HG02610 (cell line): ENCODE measurements around the gene CUX1.

Experiments
- ATAC-seq: cut with Tn5 transposase; IDR thresholded peaks from one replicate; pipeline ENCODE4 v1.9.1; 2021; ENCODE audit warnings: mild to moderate bottlenecking, moderate library complexity; ENCODE audit not compliant: unreplicated experiment

CUX1 gene

DNA sequence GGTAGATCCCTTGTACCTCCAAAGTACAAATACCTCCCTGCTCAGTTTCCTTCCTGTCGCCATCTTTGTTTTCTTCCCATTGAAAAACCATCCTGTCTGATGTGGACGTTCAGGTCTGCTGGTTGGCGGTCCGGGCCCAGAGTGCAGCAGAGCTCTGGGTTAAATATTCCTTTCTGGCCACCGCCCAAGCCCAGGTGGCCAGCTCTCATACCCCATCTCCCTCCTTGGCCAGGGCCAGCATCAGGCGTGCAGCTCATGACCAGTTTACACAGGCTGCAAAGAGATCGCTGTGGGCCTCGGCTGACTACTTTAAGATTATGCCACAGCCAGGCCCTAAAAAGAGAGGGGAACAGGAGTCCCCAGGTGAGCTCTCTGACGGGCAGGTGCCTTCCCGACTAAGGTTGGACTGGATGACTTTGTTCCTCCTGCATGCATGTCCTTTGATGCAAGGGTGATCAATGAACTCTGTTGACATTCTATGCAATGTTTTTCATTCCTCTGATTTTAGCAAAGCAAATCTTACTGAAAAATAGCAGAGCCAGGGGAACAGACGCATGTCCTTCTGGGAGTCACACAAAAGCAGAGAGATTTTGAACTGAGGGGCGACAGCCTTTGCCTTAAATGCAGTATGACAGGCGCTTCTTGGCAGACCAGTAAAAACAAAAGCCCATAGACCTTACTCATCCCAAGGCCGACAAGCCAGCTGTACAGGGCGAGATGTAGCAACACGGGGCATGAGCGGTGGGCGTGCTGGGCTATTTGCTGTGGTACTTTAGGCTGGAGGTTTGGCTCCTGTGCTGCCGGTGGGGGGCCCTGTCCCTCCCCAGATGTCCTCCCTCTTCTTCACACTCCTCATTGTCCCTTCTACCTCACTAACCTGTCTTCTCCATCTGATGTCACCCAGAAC, 435.9 kb downstream of the CUX1 start:
- ATAC-seq: no peak

DNA sequence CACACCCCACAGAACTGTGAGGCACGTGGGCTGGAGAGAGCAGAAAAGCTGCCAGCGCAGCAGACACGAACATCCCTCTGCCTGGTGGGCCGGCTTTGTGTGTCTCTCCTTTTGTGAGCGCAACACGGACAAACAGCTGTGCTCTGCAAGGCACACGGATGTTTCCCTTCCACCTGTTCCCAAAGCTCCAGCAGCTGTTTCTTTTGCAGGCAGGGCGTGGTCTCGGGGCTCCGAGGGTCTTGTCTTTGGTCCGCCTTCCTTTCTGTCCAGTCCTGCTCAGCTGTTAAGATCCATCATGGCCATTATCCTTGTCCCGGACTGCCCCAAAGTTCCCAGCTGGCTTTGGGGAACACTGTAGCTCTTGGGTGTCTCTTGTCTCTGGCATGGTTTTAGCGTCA, 436.5 kb downstream of the CUX1 start:
- no peak for ATAC-seq

DNA sequence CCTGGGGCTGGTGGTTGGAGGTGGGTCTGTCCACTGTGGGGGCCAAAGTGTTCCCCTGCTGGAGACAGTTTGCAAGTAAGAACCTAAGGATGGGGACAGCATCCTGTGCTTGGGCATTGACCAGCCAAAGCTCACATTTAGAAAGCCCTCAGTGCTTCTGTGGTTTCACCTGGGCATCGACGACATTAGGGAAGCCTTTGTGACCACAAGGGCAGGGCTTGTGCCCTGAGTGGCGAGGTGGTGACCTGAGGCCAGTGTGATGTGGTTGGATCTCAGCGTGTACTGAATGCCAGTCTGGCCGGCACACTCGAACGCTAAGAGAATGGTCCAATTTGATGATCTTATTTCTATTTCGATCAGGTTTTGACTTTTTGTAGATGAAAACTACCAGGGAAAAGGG, 437.1 kb downstream of the CUX1 start:
- ATAC-seq: no peak

DNA sequence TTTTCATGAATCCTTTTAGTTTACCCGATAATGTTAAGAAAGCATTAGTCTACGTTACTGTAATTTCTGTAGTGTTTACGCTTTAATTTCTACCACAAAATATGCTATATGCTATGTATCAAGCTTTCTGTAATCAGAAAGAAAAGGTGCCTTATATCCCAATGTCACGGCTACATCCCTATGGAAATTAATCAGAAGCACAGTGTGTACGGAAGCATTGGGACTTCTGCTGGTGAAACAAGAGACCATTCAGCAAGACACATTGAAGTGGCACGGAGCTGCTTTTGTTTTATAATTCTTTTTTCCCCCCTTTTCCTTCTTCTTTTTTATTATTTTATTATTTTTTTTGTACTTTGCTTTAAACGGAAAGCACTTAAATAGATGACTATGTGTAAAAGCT, 438.1 kb downstream of the CUX1 start:
- ATAC-seq: no peak

DNA sequence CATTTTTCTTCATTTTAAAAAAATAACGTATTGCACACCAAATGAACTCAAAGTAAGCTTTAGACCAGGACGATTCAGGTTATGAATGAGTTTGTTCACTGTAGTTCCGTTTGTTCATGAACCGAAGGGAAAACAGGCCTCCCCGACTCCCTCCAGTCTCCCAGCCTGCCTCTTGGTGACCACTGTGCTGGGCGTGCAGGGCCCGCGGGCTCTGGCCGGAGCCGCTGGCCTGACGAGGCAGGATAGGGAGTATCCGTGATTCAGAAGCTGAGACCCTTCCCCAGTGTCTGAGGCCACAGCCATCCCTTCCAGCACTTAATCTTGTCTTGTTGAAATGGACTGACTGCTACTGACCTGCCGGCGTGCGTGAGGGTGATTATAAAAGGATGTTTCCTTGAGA, 438.5 kb downstream of the CUX1 start:
- ATAC-seq: no peak

DNA sequence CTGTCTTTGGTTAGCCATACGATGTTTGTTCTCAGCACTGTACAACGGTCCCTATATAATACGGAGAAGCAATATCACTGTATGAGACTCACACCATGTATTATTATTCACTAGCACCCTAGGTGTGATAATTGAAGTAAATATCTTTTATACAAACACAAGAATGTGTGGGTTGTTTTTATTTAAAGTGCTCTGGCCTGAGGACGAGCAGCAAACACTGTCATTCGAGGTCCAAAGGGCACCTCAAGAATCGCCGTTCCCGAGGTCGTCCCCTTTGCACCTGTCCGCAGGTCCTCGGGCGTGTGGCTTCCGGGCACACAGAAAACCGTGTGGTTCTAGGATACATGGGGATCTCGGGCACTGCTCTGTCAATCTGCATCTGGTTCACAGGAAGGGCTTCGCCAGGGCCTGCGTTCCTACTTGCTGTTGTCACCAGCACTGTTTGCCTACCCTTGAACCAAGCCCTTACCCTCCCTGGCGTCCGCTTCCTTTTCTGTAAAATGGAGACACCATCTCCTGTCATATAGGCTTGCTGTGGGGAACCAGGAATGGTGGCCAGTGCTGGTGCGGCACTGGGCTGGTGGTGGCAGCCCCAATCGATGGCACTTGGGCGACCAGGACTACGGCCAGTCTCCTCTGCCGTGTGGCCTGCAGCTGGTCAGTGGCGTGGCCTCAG, 440.8 kb downstream of the CUX1 start:
- no peak for ATAC-seq

DNA sequence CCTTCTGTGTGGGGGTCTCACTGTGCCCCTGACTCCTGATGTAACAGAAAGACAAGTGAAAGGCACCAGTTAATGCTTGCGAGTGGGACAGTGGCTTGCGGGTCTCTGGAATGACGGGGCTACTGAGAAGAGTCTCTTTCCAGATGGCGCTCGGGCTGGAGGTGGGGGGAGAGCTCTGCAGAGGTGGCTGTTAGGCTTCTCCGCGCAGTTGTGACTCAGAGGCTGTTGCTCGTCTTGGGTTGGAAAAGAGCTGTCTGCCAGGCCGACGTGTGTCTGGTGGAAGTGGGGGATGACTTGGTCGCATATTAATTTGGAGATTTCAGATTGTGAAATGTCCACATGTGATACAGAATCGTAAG, 441.3 kb downstream of the CUX1 start:
- ATAC-seq: no peak

DNA sequence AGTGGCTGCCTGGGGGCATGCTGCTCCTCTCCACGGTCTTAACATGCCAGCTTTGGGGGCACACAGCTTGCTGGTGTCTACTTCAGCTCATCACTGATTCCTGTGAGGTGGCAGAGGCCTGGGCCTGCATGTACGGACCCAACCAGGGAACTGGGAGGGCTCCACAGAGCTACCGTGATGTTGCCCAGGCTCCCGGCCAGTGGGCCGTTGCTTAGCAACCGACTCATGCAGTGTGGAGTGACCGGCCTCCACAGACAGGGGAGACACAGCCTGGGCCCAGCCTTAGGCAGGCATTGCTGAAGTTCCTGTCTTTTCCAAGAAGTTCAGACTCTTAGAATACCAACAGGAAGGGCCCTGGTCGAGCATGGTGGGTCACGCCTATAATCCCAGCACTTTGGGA, 443.4 kb downstream of the CUX1 start:
- ATAC-seq: no peak

DNA sequence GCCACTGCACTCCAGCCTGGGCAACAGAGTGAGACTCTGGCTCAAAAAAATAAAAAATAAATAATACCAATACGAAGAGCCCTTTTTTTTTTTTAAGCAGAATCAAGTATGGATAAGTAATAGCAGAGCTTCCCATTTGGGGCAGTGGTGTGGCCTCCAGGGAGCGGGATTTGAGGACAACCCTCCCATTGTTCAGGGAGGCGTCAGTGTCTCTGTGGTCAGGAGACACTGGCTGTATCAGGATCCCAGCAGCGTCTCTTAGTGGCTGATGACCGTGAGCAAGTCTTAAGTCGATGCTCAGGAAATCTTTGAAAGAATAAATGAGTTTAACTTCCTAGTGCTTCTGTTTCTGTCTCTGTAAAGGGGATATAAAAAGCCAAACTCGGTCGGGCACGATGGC, 444.0 kb downstream of the CUX1 start:
- ATAC-seq: no peak

DNA sequence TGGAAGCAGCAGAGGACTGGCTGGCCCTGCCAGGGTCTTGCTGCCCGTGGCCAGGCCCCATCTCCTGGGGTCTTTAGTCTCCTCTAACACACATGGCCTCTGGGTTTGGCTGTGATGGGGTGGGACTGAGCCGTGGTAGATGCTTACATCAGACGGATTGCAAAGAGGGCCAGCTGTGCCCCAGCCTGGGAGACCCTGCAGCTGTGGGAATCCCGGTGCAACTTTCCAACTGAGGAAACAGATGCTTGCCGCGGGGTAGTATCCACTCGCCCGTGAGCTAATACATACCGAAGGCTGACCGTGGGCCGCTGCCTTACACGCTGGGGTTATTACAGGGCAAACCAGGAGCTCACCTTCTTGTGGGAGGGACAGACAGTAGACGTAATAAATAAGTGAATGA, 445.1 kb downstream of the CUX1 start:
- no peak for ATAC-seq

DNA sequence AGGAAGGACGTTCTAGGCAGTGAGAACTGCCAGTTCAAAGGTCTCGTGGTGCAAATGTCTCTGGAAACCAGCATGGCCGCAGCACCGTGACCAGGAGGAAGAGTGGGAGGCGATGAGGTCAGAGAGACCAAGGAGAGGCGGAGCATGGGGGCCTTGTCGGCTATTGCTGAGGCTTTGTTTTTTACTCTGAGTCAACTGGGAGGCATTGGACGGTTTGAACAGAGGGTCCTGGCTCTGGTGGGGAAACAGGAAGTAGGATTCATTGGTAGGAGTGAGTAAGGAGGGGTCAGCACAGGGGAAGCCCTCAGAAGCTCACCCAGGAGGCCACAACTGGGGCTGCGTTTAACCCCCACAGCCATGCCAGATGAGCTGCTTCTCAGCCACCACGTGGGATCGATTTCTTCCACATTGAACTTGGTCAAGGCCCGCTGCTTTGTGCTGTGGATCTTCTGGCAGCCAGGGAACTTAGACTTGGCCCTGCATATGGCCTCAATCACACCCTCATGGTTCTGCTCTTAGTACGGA, 447.0 kb downstream of the CUX1 start:
- no peak for ATAC-seq

DNA sequence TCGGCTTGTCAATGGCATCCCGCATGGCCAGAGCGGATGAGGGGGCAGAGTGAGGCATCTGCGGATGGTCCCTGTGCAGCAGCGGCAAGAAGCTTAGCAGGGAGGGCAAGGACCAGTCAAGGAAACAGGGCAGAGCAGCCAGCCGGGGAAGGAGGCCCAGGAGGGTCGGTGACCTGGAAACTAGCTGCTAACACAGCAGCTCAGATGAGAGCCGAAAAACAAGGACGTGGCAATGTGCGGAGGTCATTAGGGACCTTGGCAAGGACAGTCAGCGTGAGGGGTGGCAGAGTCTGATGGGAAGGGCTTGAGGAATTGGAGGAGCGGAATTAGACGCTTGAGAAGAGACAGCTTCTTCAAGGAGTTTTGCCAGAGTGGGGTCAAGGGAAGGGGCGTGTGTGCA, 449.1 kb downstream of the CUX1 start:
- ATAC-seq: no peak

DNA sequence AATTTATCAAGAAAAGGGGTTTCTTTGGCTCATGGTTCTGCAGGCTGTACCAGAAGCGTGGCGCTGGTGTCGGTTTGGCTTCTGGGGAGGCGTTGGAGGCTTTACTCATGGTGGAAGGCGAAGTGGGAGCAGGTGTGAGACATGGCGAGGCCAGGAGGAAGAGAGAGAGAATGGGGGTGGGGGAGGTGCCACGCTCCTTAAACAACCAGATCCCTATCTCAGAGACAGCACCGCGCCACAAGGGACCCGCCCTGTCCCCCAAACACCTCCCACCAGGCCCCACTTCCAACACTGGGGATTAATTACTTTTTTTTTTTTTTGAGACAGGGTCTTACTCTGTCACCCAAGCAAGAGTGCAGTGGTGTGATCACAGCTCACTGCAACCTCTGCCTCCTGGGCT, 451.2 kb downstream of the CUX1 start:
- no peak for ATAC-seq

DNA sequence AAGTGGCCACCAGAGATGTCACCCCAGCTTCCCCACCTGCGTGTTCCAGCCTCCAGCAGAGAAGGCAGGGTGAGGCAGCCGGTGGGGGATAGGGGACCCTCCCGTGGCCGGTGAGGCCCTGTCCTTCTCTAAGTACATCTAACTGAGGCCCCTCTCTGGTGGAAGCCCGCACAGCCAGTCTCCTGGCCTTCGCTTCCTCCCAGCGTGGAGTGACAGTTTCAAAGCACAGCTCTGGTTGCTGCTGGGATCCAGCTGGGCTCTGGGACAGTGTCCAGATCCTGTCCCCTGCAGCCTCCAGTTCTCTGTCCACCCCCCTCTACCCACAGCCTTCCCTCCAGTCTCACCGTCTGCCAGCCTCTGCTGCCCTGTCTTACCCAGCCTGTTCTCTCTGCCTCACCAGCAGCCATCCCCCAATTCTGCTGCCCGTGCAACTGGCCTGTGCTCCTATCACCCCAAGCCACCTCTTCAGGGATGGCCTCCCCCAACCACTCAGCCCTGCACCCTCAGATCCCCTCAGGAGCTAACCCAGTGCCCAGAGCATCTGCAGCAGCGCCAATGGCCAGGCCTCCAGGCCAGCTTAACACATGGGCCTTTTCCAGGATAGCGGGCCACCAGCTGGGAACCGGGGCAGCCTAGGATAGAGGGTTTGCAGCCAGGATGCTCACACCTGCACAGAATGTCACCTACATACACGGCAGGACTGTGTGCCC, 452.9 kb downstream of the CUX1 start:
- ATAC-seq: no peak

DNA sequence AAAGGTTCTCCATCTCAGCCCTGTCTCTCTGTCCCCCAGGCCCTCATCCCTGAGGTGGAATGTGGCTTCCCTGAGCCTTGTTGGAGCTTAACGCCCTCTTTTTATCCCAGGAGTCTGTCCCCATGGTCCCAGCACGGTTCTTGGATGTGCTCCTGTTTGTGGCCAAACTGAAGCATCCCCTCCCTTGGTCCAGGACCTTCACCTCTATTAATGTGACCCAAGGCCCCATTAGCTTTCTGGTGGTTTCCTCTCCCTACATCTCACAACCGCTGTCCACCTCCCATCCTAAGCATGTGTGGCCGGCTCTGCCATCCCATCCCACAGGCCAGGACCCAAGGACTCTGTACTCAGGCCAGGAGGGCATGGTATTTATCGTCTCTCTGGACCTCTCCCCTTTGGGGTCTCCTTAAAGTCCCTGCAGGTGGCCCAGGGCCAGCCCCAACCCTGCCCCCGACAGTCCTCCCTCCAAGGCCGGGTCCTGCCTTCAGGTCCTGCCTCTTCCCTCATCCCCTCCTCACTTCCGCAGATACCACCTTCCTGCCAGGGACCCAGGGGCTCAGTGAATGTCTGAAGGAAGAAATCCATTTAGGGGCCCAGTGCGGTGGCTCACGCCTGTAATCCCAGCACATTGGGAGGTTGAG, 453.9 kb downstream of the CUX1 start:
- no peak for ATAC-seq

DNA sequence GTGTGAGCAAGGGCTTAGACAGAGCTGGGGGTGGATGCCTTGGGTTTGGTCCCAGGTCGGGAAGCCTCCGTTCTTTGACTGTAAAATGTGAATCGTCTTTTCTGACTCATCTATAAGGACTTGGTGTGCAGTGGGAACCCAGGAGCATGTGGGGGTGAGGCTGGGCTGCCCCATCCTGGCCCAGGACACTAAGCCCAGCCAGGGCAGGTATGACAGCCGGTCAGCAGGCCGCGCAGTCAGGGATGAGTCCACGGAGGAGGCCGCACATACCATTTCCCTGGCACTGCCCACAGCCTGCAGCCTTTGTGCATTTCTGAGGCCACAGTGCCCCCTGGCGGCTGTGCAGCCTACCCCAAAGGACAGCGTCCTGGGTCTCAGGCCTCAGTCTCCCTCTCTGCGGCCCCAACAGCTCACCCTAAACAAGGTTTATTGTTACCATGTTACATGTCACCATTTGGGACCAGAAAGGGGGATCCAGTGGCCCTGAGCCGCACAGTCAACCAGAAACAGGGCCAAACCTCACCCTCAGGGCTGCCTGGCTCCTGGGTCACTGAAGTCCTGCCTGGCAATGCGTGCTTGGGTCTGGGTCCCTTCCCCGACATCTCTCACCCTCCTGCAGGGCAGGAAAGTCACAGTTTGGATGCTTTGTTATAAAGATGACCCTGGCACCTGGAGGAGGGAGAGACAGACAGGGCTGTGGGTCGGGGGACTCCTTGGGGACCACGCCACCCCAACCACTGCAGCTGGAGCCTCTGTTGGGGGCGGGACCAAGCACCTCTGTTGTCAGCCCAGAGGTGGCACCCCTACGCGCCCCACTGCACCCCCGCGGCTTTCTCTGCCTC, 454.9 kb downstream of the CUX1 start:
- ATAC-seq: peak; percentile 48

DNA sequence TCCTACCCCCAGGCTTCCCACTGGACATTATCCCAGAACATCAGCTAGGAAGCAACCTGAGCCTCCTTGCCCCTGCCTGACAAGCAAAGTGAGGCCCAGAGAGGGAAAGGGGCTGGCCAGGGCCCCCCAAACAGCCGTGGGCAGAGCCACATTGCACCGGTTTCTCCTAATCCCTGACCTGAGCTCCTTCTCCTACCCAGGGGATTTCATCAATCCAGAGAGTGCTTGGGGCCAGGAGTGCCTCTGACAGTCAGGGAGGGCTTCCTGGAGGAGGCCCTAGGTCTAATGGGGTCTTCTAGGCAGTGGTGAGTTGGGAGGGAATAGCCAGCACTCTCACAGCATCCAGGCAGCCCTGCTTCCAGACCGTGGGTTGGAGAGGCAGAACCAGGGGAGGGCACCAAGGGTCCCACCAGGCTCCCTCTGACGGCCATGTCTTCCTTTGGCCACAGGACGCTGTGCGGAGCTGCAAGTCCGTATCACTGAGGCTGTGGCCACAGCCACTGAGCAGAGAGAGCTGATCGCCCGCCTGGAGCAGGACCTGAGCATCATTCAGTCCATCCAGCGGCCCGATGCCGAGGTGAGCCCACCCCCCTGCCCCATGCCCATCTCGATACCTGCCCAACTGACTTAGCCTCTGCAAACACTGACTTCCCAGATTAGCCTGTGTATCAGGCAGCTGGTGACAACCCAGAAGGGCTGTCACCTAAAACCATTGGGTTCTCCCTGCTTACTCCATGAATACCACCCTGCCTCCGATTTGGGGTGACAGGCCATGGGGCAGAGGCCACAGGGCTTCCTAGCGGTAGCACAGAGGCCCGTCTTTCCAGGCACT, 455.7 kb downstream of the CUX1 start:
- no peak for ATAC-seq

DNA sequence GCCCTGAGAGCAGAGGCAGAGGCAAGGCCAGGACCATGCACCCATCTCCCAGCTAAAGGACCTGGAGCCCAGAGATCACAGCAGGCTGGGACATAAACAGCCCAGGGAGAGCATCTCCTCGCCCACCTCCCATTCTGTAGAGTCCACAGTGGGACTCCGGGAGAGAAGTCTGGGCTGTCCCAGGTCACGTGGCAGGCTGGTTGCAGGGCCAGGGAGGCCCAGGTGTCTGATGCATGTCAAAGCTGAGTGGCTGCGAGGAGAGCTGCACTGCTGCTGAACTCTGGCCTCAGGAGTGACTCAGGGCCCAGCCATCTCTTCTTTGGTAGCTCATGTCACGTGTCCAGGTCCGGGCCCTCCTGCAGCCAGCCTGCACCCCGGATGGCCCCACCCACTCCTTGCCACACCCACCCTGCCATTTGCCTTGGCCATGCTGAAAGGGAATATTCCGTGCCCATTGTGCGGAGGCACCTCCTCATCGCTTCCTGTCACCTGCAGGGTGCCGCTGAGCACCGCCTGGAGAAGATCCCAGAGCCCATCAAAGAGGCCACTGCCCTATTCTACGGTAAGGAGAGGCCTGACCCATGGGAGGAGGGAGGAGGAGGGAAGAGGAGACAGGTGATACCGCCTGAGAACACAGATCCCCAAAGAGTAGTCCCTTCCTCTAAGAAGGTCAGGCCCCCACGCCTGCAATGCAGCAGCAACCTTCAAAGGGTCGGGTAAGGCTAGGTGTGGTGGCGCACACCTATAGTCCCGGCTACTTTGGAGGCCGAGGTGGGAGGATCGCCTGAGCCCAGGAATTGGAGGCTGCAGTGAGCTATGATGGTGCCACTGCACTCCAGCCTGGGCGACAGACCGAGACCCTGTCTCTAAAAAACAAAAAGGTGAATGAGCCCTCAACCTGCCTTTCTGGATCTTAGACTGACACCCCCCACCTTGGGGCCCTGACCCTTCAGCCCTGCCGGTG, 456.6 kb downstream of the CUX1 start:
- ATAC-seq: no peak
